GM21447 (cell line): ENCODE data around the gene SPSB1.
A peak's percentile ranks its signal among the peaks of the same experiment; 100 is the strongest.
"Not testable (repeated sequence)": the region's sequence is repeated elsewhere in the genome, so short reads cannot be mapped to it uniquely, and the experiment has no call there.

Source experiments
- ATAC-seq: cut with Tn5 transposase; IDR thresholded peaks from one replicate; pipeline ENCODE4 v1.9.1; 2021; ENCODE audit not compliant: unreplicated experiment

The SPSB1 gene

DNA sequence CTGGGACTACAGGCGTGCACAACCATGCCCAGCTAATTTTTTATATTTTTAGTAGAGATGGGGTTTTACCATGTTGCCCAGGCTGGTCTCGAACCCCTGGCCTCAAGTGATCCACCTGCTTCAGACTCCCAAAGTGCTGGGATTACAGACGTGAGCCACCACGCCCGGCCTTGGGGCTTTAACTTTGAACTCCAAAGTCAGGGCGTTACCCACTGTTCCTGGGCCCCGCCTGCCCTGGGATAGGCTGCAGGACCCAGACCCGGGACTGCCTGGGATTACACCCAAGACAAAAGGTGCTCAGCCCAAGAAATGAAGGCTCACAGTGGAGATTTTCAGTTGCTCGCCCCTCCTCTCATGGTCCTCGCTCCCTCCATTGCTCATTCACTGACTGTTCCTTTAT is 92.7 kb downstream of the SPSB1 start:
- ATAC-seq = not testable (repeated sequence)

DNA sequence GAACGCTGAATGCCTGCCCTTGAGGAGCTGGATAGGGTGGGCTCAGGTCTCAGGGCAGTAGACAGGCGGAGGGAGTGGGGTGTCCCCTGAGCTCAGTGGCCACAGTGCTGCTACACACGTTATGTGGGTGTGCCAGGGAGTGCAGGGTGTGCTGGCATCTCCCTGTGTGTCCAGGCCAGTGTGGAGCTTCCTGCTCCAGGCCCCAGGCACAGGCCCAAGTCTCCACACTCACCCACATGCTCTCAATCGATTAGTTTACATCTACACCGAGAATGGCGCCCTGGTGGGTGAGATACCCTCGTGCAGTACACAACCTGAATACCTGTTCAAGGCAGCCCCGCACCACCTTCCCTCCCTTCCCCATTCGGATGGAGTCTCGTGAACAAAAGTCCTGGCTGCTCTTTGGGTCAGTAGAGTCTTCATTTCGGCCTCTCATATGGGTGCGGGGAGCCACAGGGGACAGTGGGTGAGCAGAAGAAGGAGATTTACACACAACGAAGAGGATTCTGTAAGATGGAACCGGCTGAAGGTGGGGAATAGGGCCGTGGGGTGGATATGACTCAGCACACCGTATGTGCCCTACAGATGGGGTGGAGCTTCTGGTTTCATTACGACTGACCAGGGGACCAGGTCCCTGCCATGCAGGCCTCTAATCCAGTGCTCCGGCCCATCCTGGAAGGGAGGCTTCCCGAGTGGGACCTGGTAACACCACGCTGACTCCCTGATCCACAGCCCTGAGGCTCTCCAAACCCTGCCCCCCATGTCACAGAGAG is 93.3 kb downstream of the SPSB1 start:
- ATAC-seq = no peak

GRCh38 chr1:9388335-9389180 is 95.9 kb downstream of the SPSB1 start:
- no peak for ATAC-seq

DNA sequence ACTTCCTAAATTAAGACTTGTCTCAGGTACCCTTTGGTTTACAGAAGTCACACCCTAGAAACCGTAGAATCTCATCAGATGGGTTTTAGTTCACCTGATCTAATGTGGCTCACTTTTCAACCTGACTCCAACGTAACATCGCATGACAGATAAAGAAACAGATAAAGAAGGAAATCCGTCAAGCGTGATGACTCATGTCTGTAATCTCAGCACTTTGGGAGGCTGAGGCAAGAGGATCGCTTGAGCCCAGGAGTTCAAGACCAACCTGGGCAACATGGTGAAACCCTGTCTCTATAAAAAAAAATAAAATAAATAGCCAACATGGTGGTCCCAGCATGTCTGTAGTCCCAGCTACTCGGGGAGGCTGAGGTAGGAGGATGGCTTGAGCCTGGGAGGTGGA is 97.3 kb downstream of the SPSB1 start:
- no peak for ATAC-seq

DNA sequence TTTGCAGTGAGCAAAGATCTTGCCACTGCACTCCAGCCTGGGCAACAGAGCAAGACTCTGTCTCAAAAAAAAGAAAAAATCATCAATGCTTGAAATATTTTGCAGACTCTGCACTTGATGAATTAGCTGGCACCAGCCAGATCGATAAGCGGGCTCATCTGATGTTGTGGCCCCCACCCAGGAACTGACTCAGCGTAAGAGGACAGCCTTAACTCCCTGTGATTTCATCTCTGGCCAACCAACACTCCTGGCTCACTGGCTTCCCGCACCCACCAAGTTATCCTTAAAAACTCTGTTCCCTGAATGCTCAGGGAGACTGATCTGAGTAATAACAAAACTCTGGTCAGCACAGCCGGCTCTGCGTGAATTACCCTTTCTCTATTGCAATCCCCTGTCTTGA is 98.9 kb downstream of the SPSB1 start:
- ATAC-seq = no peak

GRCh38 chr1:9394010-9394409 is 101.3 kb downstream of the SPSB1 start:
- no peak for ATAC-seq

GRCh38 chr1:9395018-9395417 is 102.3 kb downstream of the SPSB1 start:
- no peak for ATAC-seq

DNA sequence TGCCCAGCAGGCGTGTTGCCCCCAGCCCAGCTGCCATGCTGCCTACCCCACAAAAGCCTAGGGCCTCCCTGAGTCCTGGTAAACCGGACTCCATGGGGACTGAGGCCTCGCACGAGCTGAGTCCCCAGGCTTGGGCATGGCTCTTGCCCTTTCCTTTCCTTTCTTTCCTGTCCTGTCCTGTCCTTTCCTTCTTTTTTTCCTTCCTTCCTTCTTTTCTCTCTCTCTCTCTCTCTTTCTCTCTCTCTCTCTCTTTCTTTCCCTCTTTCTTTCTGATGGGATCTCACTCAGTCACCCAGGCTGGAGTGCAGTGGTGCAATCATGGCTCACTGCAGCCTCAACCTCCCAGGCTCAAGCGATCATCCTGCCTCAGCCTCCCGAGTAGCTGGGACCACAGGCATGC is 104.4 kb downstream of the SPSB1 start:
- no peak for ATAC-seq

GRCh38 chr1:9397997-9398526 is 105.4 kb downstream of the SPSB1 start:
- no peak for ATAC-seq

- ATAC-seq = no peak
Measured at GRCh38 chr1:9399510-9400424, 107.1 kb downstream of the SPSB1 start.

- no peak for ATAC-seq
Measured at GRCh38 chr1:9400425-9401079, 107.9 kb downstream of the SPSB1 start.

- ATAC-seq = no peak
Measured at GRCh38 chr1:9401080-9401453, 108.4 kb downstream of the SPSB1 start.

- no peak for ATAC-seq
Measured at GRCh38 chr1:9402256-9402616, 109.5 kb downstream of the SPSB1 start.

GRCh38 chr1:9402717-9403225 is 110.1 kb downstream of the SPSB1 start:
- no peak for ATAC-seq

- ATAC-seq = no peak
Measured at GRCh38 chr1:9404117-9404914, 111.6 kb downstream of the SPSB1 start.

DNA sequence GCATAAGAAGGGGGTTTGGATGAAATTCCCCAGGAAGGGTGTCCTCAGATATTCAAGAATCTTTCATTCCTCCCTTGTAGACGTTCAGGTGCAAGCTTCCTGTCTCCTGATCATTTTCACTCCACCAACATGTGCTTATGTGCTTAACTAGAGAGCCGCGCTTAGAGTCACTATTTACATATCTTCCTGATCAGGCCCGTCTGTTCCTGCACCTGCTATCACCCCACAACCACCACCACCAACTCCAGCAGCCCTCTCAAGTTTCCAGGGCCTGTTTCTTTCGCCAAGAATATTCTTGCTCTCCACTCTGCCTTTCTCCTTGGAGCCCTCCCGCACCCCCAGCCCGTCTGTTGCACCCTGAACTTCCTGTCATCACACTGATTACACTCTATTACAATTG is 113.4 kb downstream of the SPSB1 start:
- no peak for ATAC-seq

DNA sequence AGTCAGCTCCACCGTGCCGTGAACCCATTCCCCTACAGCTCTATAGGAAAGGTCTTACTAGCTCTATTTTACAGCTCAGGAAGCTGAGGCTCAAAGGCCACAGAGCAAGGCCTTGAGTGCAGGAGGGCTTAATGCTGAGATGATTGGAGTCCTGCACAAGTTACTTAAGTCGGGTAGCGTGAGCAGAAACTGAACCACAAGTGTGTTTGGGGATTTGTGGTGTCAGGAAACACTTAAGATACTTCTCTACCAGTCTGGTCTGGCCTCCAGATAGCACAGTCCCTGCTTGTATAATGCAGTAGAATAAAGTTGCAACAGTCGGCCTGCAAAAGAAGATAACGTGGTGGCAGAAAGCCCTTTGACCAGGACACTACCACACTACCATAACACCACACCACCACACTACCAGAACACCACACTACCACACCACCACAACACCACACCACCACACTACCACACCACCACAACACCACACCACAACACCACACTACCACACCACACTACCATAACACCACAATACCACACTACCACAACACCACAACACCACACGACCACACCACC is 118.1 kb downstream of the SPSB1 start:
- no peak for ATAC-seq

- ATAC-seq = peak; percentile 77
Measured at GRCh38 chr1:9413071-9413876, 120.6 kb downstream of the SPSB1 start.

DNA sequence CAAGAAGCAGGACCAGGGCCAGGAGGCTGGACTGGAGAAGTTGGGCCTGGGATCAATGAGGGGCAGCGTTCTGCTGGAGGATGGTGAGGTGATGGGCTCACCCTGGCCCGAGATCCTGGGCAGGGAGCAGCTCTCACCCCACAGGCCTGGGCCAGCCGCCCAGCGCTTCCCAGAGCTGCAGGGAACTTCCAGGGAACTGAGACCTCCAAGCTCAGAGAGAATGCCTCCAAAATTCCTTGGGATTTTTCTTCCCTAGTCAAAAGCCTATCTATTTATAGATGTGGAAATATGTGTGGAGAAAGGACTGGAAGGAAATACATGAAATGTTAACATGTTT is 121.2 kb downstream of the SPSB1 start:
- no peak for ATAC-seq
